ENCODE data around the gene RAI2.
"Not testable (repeated sequence)": the region's sequence is repeated elsewhere in the genome, so short reads cannot be mapped to it uniquely, and the experiment has no call there.

The RAI2 gene

GRCh38 chrX:17787557-17787956 lies 73.5 kb downstream of the RAI2 start:
- DNase-seq (ENCODE audit: extremely low read depth in 1 of 2, low read depth in 1 of 2) = no peak

GRCh38 chrX:17786554-17787347 lies 74.3 kb downstream of the RAI2 start:
- not testable (repeated sequence) for DNase-seq (ENCODE audit: extremely low read depth in 1 of 2, low read depth in 1 of 2)

- no peak for DNase-seq (ENCODE audit: extremely low read depth in 1 of 2, low read depth in 1 of 2)
Measured at GRCh38 chrX:17779434-17779833, 81.7 kb downstream of the RAI2 start.

GRCh38 chrX:17778997-17779396 lies 82.1 kb downstream of the RAI2 start:
- DNase-seq (ENCODE audit: extremely low read depth in 1 of 2, low read depth in 1 of 2) = no peak

- no peak for DNase-seq (ENCODE audit: extremely low read depth in 1 of 2, low read depth in 1 of 2)
Measured at GRCh38 chrX:17774053-17774452, 87.0 kb downstream of the RAI2 start.

- DNase-seq (ENCODE audit: extremely low read depth in 1 of 2, low read depth in 1 of 2) = no peak
Measured at GRCh38 chrX:17773221-17773876, 87.7 kb downstream of the RAI2 start.

GRCh38 chrX:17769701-17770269 lies 91.3 kb downstream of the RAI2 start:
- no peak for DNase-seq (ENCODE audit: extremely low read depth in 1 of 2, low read depth in 1 of 2)

- no peak for DNase-seq (ENCODE audit: extremely low read depth in 1 of 2, low read depth in 1 of 2)
Measured at GRCh38 chrX:17768997-17769396, 92.1 kb downstream of the RAI2 start.

GRCh38 chrX:17767734-17768133 lies 93.4 kb downstream of the RAI2 start:
- no peak for DNase-seq (ENCODE audit: extremely low read depth in 1 of 2, low read depth in 1 of 2)

GRCh38 chrX:17759990-17760389 lies 101.1 kb downstream of the RAI2 start:
- DNase-seq (ENCODE audit: extremely low read depth in 1 of 2, low read depth in 1 of 2) = no peak

- DNase-seq (ENCODE audit: extremely low read depth in 1 of 2, low read depth in 1 of 2) = no peak
Measured at GRCh38 chrX:17758382-17758781, 102.7 kb downstream of the RAI2 start.

- no peak for DNase-seq (ENCODE audit: extremely low read depth in 1 of 2, low read depth in 1 of 2)
Measured at GRCh38 chrX:17750436-17750835, 110.7 kb downstream of the RAI2 start.

Data from stimulated activated CD8-positive, alpha-beta memory T cell treated with anti-CD3 and anti-CD28 coated beads, Interleukin-7, amount 100 ng/mL, for 48 hours (primary cell).